Keratinocyte (primary cell): ENCODE measurements around the gene TJP3.
"Not testable (repeated sequence)": the region's sequence is repeated elsewhere in the genome, so short reads cannot be mapped to it uniquely, and the experiment has no call there.

Experiments
- CTCF ChIP-seq, 3 experiments: IDR thresholded peaks in 1 of 3; conservative IDR thresholded peaks in 1 of 3; optimal IDR thresholded peaks in 1 of 3; 2 replicates in 2 of 3; 3 replicates in 1 of 3; pipeline versions ENCODE3 to v1.5.1; 2011; ENCODE audit warnings: low read length in 3 of 3, mild to moderate bottlenecking in 3 of 3, moderate library complexity in 2 of 3, control low read depth in 1 of 3, inconsistent platforms in 1 of 3; ENCODE audit not compliant: insufficient read depth in 2 of 3; ENCODE audit errors: extremely low read depth in 1 of 3
- EZH2 ChIP-seq: IDR thresholded peaks from one replicate; pipeline ENCODE4 v1.6.1; 2012; ENCODE audit warnings: inconsistent platforms, mild to moderate bottlenecking, low read length, moderate library complexity

GRCh38 chr19:3666545-3666856, 41.7 kb upstream of the TJP3 start:
- not testable (repeated sequence) for TF ChIP-seq CTCF (optimal IDR thresholded peaks at IDR 0.05 in 1 of 3, IDR thresholded peaks at IDR 0.05 in 1 of 3, conservative IDR thresholded peaks at IDR 0.05 in 1 of 3; ENCODE audit: extremely low read depth in 1 of 3, insufficient read depth in 2 of 3, low read length in 3 of 3); EZH2
